Thoracic aorta (tissue), 2 donors: ENCODE data around the gene DPRX. TPM values are rescaled to one million over a fixed set of nuclear protein-coding genes. Genes with fewer than 3 reads are reported as not detected.
"Not testable (repeated sequence)": the region's sequence is repeated elsewhere in the genome, so short reads cannot be mapped to it uniquely, and the experiment has no call there.

Experiments used
- ATAC-seq: fragments of 150-250 bp; one replicate; pipeline ENCODE4 v1.8.0; 2017; ENCODE audit warnings: low read depth; ENCODE audit not compliant: insufficient number of reproducible peaks, low FRiP score
- DNase-seq: peaks from one replicate; pipeline ENCODE4 v3.0.0-alpha.2; 2020; ENCODE audit warnings: low spot score
- H3K27ac ChIP-seq, 2 donors: fragments of 200-600 bp; sonication (generic); 1 replicate in 1 of 2; 2 replicates in 1 of 2; pipeline ENCODE4 v1.5.1; 2016; ENCODE audit warnings: mild to moderate bottlenecking in 2 of 2, moderate library complexity in 2 of 2
- H3K27me3 ChIP-seq: fragments of 200-600 bp; sonication (generic); replicated peaks from 2 replicates; pipeline ENCODE4 v1.6.0; 2016; ENCODE audit warnings: mild to moderate bottlenecking; ENCODE audit not compliant: insufficient read depth
- H3K36me3 ChIP-seq: fragments of 200-600 bp; sonication (generic); one replicate; pipeline ENCODE4 v1.5.1; 2016
- H3K4me1 ChIP-seq, 2 donors: fragments of 200-600 bp; sonication (generic); 1 replicate in 1 of 2; 2 replicates in 1 of 2; pipeline versions ENCODE4 v1.5.1 to v1.6.0; 2016; ENCODE audit warnings: low read depth in 2 of 2, mild to moderate bottlenecking in 1 of 2; ENCODE audit not compliant: control insufficient read depth in 1 of 2
- H3K4me3 ChIP-seq: fragments of 200-600 bp; sonication (generic); 2 replicates; pipeline ENCODE4 v1.5.1; 2016; ENCODE audit warnings: mild to moderate bottlenecking
- H3K9me3 ChIP-seq: fragments of 200-600 bp; sonication (generic); 2 replicates; pipeline ENCODE4 v1.5.1; 2016
- total RNA-seq, 2 donors: library from RNA; depleted of rRNA; stranded (reverse); fragments of >200 nt; gene quantifications; one replicate each; pipeline versions ENCODE4 v1.1.0 to v1.2.3, GENCODE V29; 2016
- TF ChIP-seq, protein P1 (sequence below): fragments of 200-600 bp; sonication (generic); IDR thresholded peaks from one replicate; pipeline ENCODE4 v1.5.1; 2019; ENCODE audit warnings: antibody characterized with exemption

DPRX gene
- total RNA-seq, 2 donors from 2014 or later: not detected

DNA sequence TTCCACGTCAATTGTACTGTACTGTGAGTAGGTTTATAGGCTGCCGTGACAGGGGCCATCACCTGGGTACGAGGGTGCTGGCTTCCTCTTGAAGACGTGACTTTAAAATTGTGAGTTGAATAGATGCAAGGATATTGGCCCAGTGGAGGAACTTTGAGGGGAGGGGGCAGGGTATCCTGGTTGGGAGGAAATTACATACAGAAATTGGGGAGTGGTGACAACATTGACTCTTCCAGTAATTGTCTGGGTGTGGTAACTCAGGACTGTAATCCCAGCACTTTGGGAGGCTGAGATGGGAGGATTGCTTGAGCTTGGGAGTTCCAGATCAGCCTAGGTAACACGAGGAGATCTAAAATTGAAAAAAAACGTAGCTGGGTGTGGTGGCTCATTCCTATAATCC, 30.4 kb downstream of the DPRX start:
- ATAC-seq: no peak

DNA sequence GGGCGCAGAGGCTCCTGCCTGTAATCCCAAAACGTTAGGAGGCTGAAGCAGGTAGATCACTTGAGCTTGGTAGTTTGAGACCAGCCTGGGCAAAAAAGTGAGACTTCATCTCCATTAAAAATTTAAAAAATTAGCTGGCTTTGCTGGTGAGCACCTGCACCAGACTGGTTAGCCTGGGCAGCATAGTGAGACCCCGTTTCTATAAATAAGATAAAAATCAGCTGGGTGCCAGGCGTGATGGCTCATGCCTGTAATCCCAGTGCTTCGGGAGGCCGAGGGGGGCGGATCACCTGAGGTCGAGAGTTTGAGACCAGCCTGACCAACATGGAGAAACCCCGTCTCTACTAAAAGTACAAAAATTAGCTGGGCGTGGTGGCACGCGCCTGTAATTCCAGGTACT, 32.4 kb downstream of the DPRX start:
- ATAC-seq (no peak), DNase-seq (no peak)
- Histone ChIP-seq H3K27me3 (no peaks in the 10 kb centered on the region), H3K9me3 (no peaks in the 10 kb centered on the region), H3K4me1 (no peaks in the 10 kb centered on the region), H3K36me3 (no peaks in the 10 kb centered on the region), H3K27ac (no peak overlapping the region), H3K4me3 (no peak overlapping the region)
- TF ChIP-seq, protein P1, sequence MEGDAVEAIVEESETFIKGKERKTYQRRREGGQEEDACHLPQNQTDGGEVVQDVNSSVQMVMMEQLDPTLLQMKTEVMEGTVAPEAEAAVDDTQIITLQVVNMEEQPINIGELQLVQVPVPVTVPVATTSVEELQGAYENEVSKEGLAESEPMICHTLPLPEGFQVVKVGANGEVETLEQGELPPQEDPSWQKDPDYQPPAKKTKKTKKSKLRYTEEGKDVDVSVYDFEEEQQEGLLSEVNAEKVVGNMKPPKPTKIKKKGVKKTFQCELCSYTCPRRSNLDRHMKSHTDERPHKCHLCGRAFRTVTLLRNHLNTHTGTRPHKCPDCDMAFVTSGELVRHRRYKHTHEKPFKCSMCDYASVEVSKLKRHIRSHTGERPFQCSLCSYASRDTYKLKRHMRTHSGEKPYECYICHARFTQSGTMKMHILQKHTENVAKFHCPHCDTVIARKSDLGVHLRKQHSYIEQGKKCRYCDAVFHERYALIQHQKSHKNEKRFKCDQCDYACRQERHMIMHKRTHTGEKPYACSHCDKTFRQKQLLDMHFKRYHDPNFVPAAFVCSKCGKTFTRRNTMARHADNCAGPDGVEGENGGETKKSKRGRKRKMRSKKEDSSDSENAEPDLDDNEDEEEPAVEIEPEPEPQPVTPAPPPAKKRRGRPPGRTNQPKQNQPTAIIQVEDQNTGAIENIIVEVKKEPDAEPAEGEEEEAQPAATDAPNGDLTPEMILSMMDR: no peak

More for the DNA sequence above, 30.4 kb downstream of the DPRX start:
- no peak overlapping the region for H3K27ac ChIP-seq
- no peaks in the 10 kb centered on the region for H3K4me1 ChIP-seq
- TF ChIP-seq, protein P1: no peak
- DNase-seq: no peak
- H3K36me3 ChIP-seq: no peaks in the 10 kb centered on the region
- H3K9me3 ChIP-seq: no peaks in the 10 kb centered on the region
- H3K4me3 ChIP-seq: no peak overlapping the region
- H3K27me3 ChIP-seq: no peaks in the 10 kb centered on the region

DNA sequence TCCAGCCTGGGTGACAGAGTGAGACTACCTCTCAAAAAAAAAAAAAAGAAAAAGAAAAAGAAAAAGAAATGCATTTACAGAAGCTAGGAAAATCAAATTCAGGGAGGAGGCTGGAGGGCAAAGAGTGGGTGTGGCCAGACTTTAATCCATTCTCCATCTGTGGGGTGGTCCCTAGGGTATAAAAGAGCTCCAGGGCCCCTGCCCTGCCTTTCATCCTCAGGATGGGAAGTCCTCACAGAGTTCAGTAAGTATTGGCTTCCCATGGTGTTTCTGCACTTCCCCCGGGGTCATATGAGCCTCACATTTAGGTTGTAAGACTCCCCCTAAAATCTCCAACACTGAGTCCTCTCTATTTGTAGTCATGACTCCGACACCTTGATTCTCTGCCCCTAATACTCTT, 33.0 kb downstream of the DPRX start:
- no peak for DNase-seq

DNA sequence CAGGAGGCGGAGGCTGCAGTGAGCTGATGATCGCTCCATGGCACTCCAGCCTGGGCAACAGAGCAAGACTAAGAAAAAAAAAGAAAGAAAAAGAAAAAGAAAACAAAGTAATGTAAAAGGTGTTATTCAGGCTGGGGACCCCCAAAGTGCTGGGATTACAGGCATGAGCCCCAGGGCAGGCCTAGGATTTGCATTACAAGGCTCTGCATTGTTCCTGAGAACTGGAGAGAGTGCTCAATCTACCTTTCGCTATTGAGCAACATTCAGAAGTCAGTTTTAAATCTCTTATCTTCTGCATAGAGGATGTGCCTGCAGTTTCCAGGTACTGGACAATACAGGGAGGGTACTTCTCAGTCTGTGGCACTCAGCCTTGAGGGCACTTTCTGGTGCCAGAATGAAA, 34.5 kb downstream of the DPRX start:
- H3K9me3 ChIP-seq, H3K4me1 ChIP-seq, H3K27ac ChIP-seq: not testable (repeated sequence)

More for the DNA sequence above, 33.0 kb downstream of the DPRX start:
- Histone ChIP-seq H3K4me1 (no peaks in the 10 kb centered on the region), H3K27ac (no peak overlapping the region), H3K27me3 (no peaks in the 10 kb centered on the region), H3K9me3 (no peaks in the 10 kb centered on the region), H3K4me3 (no peak overlapping the region), H3K36me3 (no peaks in the 10 kb centered on the region)
- no peak for ATAC-seq
- TF ChIP-seq, protein P1: no peak

DNA sequence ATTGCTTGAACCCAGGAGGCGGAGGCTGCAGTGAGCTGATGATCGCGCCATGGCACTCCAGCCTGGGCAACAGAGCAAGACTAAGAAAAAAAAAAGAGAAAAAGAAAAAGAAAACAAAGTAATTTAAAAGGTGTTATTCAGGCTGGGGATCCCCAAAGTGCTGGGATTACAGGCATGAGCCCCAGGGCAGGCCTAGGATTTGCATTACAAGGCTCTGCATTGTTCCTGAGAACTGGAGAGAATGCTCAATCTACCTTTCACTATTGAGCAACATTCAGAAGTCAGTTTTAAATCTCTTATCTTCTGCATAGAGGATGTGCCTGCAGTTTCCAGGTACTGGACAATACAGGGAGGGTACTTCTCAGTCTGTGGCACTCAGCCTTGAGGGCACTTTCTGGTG, 37.0 kb downstream of the DPRX start:
- not testable (repeated sequence) for ATAC-seq, H3K27ac ChIP-seq

More for the DNA sequence above, 34.5 kb downstream of the DPRX start:
- not testable (repeated sequence) for H3K36me3 ChIP-seq, H3K4me3 ChIP-seq, DNase-seq, H3K27me3 ChIP-seq, ATAC-seq

DNA sequence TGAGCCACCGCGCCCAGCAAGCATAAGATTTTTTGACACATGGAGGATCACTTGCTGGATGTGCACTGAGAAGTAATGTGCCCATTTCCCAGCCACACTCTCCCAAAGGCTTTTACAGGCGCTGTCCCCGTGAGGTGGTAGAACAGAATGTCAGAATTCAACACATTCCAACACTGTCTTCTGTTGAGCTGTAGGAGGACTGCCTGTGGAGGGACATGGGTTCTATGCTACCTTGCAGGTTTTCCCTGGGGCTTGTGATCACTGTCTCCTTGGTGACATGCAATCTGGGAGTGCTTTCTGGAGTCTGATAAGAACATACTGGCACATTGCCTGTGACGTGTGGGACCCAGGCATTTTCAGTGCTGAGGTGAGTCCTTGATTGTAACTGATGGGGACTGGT, 38.5 kb downstream of the DPRX start:
- Histone ChIP-seq H3K9me3 (no peaks in the 10 kb centered on the region), H3K27me3 (no peaks in the 10 kb centered on the region), H3K27ac (no peak overlapping the region), H3K4me3 (no peak overlapping the region), H3K4me1 (no peaks in the 10 kb centered on the region), H3K36me3 (no peaks in the 10 kb centered on the region)
- TF ChIP-seq, protein P1: no peak
- DNase-seq (no peak), ATAC-seq (no peak)

More for the DNA sequence above, 37.0 kb downstream of the DPRX start:
- not testable (repeated sequence) for DNase-seq, H3K9me3 ChIP-seq, H3K4me1 ChIP-seq, H3K4me3 ChIP-seq, H3K36me3 ChIP-seq, H3K27me3 ChIP-seq
